HL-60 (cell line): ENCODE data around the gene TP53AIP1.

Experiments used
- DNase-seq, 2 experiments: peaks; one replicate each; pipeline ENCODE4 v3.0.0-alpha.2; 2010 to 2020; ENCODE audit warnings: low read depth in 1 of 2, low spot score in 1 of 2
- H3K27ac ChIP-seq: fragments of 250-450 bp; sonication (Bioruptor Pico); replicated peaks from 2 replicates; pipeline ENCODE4 v1.5.1; 2020; ENCODE audit warnings: mild to moderate bottlenecking, moderate library complexity
- H3K27me3 ChIP-seq: fragments of 250-450 bp; sonication (Bioruptor Pico); 2 replicates; pipeline ENCODE4 v1.5.1; 2021; ENCODE audit warnings: mild to moderate bottlenecking, moderate library complexity; ENCODE audit not compliant: insufficient read depth, poor library complexity, severe bottlenecking
- H3K4me3 ChIP-seq: replicated peaks from 2 replicates; pipeline ENCODE4 v1.5.1; 2011; ENCODE audit warnings: mild to moderate bottlenecking, control low read depth, low read length; ENCODE audit not compliant: insufficient read depth
- CTCF ChIP-seq: IDR thresholded peaks from one replicate; pipeline ENCODE4 v1.5.1; 2011; ENCODE audit warnings: low read length, control low read depth, inconsistent platforms; ENCODE audit not compliant: insufficient read depth
- GABPA ChIP-seq: IDR thresholded peaks from 2 replicates; pipeline ENCODE4 v1.6.1; 2012; ENCODE audit warnings: low read depth
- POLR2AphosphoS5 ChIP-seq: IDR thresholded peaks from 2 replicates; pipeline ENCODE4 v1.6.1; 2012; ENCODE audit warnings: low read depth
- REST ChIP-seq: IDR thresholded peaks from 2 replicates; pipeline ENCODE4 v1.6.1; 2012; ENCODE audit warnings: low read depth; ENCODE audit not compliant: insufficient replicate concordance
- SPI1 ChIP-seq: IDR thresholded peaks from 2 replicates; pipeline ENCODE4 v1.6.1; 2012; ENCODE audit warnings: low read depth, mild to moderate bottlenecking, borderline replicate concordance

Gene TP53AIP1

GRCh38 chr11:128909438-128910125 is 33.1 kb downstream of the TP53AIP1 start:
- TF ChIP-seq SPI1 (no peak), GABPA (no peak), POLR2AphosphoS5 (no peak), REST (no peak), CTCF (no peak)
- Histone ChIP-seq H3K27me3 (peaks cover 21% of the 10 kb centered on the region), H3K27ac (no peak overlapping the region), H3K4me3 (no peak overlapping the region)
- DNase-seq = no peak

- H3K27me3 ChIP-seq = peaks cover 31% of the 10 kb centered on the region
- H3K27ac ChIP-seq = no peak overlapping the region
- peak in 1 of 2 experiments; percentile 35 for DNase-seq
- H3K4me3 ChIP-seq = no peak overlapping the region
- TF ChIP-seq CTCF = no peak
These were observed 34.1 kb downstream of the TP53AIP1 start for GRCh38 chr11:128908391-128909246.

GRCh38 chr11:128907585-128907984 is 35.1 kb downstream of the TP53AIP1 start:
- DNase-seq = no peak
- Histone ChIP-seq H3K4me3 (no peak overlapping the region), H3K27ac (no peak overlapping the region), H3K27me3 (peaks cover 33% of the 10 kb centered on the region)
- TF ChIP-seq POLR2AphosphoS5 (no peak), REST (no peak), CTCF (no peak), GABPA (no peak)
